T follicular helper cell (primary cell): ENCODE data around the gene ZNF562.
A peak's percentile ranks its signal among the peaks of the same experiment; 100 is the strongest.

Source experiments
- DNase-seq: peaks from one replicate; pipeline ENCODE4 v3.0.0-alpha.2; 2020; ENCODE audit warnings: low read depth

The ZNF562 gene

GRCh38 chr19:9644472-9644871 is 30.4 kb downstream of the ZNF562 start:
- DNase-seq: no peak

- DNase-seq: no peak
Observed at GRCh38 chr19:9641810-9642209, 33.1 kb downstream of the ZNF562 start.

GRCh38 chr19:9640956-9641355 is 33.9 kb downstream of the ZNF562 start:
- no peak for DNase-seq

GRCh38 chr19:9636018-9636417 is 38.9 kb downstream of the ZNF562 start:
- DNase-seq: no peak

GRCh38 chr19:9627856-9628255 is 47.0 kb downstream of the ZNF562 start:
- DNase-seq: no peak

- DNase-seq: no peak
Observed at GRCh38 chr19:9622531-9622930, 52.4 kb downstream of the ZNF562 start.

- DNase-seq: peak; percentile 82
Observed at GRCh38 chr19:9621156-9622037, 53.5 kb downstream of the ZNF562 start, which contains the start of gene ZNF561. TSS of gene ZNF561 (minus strand) at chr19:9621232. CDS start at chr19:9619456, 1,776 bp downstream.

GRCh38 chr19:9620842-9621155 is 54.1 kb downstream of the ZNF562 start:
- DNase-seq: no peak

- no peak for DNase-seq
Observed at GRCh38 chr19:9615844-9616243, 59.1 kb downstream of the ZNF562 start.

- no peak for DNase-seq
Observed at GRCh38 chr19:9610484-9611113, 64.3 kb downstream of the ZNF562 start.

GRCh38 chr19:9608912-9609311 is 66.0 kb downstream of the ZNF562 start:
- DNase-seq: no peak

- no peak for DNase-seq
Observed at GRCh38 chr19:9597027-9597426, 77.9 kb downstream of the ZNF562 start.
